Endodermal cell (in vitro differentiated cells): ENCODE data around the gene TXLNG. TPM values are rescaled to one million over a fixed set of nuclear protein-coding genes. Genes with fewer than 3 reads are reported as not detected.

Source experiments
- DNase-seq: peaks from one replicate; pipeline ENCODE4 v3.0.0-alpha.2; 2017
- H3K27ac ChIP-seq: 2 replicates; pipeline ENCODE4 v1.5.1; 2013; ENCODE audit warnings: mild to moderate bottlenecking, low read depth, low read length, moderate library complexity
- H3K27me3 ChIP-seq: 2 replicates; pipeline ENCODE4 v1.6.1; 2013; ENCODE audit warnings: mild to moderate bottlenecking, low read length, moderate library complexity; ENCODE audit not compliant: insufficient read depth, control insufficient read depth, poor library complexity, severe bottlenecking
- H3K36me3 ChIP-seq: 2 replicates; pipeline ENCODE4 v1.7.0; 2013; ENCODE audit warnings: mild to moderate bottlenecking, low read length, moderate library complexity; ENCODE audit not compliant: control insufficient read depth, insufficient read depth
- H3K4me1 ChIP-seq: one replicate; pipeline ENCODE4 v1.7.0; 2013; ENCODE audit warnings: low read length; ENCODE audit not compliant: control insufficient read depth, insufficient read depth
- H3K4me3 ChIP-seq: 2 replicates; pipeline ENCODE4 v1.5.1; 2013; ENCODE audit warnings: mild to moderate bottlenecking, low read length, moderate library complexity
- H3K9ac ChIP-seq: 2 replicates; pipeline ENCODE4 v1.6.1; 2013; ENCODE audit warnings: mild to moderate bottlenecking, low read length, moderate library complexity; ENCODE audit not compliant: poor library complexity, severe bottlenecking; ENCODE audit errors: extremely low read depth
- H3K9me3 ChIP-seq: 2 replicates; pipeline ENCODE4 v1.6.1; 2013; ENCODE audit warnings: mild to moderate bottlenecking, low read length, moderate library complexity; ENCODE audit not compliant: control insufficient read depth
- H3K27ac Mint-ChIP-seq: 2 replicates; pipeline ENCODE4 v1.8.0; 2020; ENCODE audit warnings: mixed read lengths
- H3K27me3 Mint-ChIP-seq: 2 replicates; pipeline ENCODE4 v1.8.0; 2021; ENCODE audit warnings: mild to moderate bottlenecking, mixed read lengths; ENCODE audit not compliant: insufficient read depth
- H3K36me3 Mint-ChIP-seq: 2 replicates; pipeline ENCODE4 v1.8.0; 2020; ENCODE audit warnings: low read depth, mixed read lengths
- H3K4me1 Mint-ChIP-seq: 2 replicates; pipeline ENCODE4 v1.8.0; 2020; ENCODE audit warnings: mixed read lengths
- H3K4me3 Mint-ChIP-seq: 2 replicates; pipeline ENCODE4 v1.8.0; 2020; ENCODE audit warnings: mild to moderate bottlenecking, moderate library complexity, mixed read lengths
- H3K9me3 Mint-ChIP-seq: 2 replicates; pipeline ENCODE4 v1.8.0; 2020; ENCODE audit warnings: mild to moderate bottlenecking, mixed read lengths
- CTCF ChIP-seq: fragments of 200-600 bp; sonication (generic); conservative IDR thresholded peaks from 2 replicates; pipeline ENCODE4 v1.5.0; 2021; ENCODE audit warnings: antibody characterized with exemption, mild to moderate bottlenecking
- WGBS, 2 experiments: methylation state at CpG; one replicate each; pipeline versions ENCODE4 v1.1.5 to v1.1.7; 2013; ENCODE audit warnings: missing lambda C conversion rate in 2 of 2, mixed read lengths in 1 of 2; ENCODE audit not compliant: insufficient coverage in 1 of 2, insufficient read length in 1 of 2; 5-methylcytosine and 5-hydroxymethylcytosine counted together
- long read RNA-seq, 4 experiments: library from polyadenylated mRNA in 2 of 4; library from RNA in 1 of 4; library from capped mRNA in 1 of 4; stranded (forward) in 3 of 4; unstranded in 1 of 4; transcript quantifications; one replicate each; pipeline ENCODE4 v2.0.0, GENCODE V29; 2020 to 2021; ENCODE audit warnings: inconsistent platforms in 1 of 4
- polyA plus RNA-seq, 2 experiments: library from polyadenylated mRNA; stranded (reverse); fragments of 50-300 nt; gene quantifications; one replicate each; pipeline ENCODE4 v1.2.3, GENCODE V29; 2013
- total RNA-seq, 2 donors: library from RNA; stranded (reverse); fragmentation: NEBNext Ultra II Directional in 1 of 2; extraction: Animal tissue kit (Norgen Biotek cat#: 25700) in 1 of 2; gene quantifications; 2 replicates in 1 of 2; 3 replicates in 1 of 2; pipeline ENCODE4 v1.2.1, GENCODE V29; 2021

TXLNG gene
- total RNA-seq, result 10 to 100 TPM; 13.8 to 31.0 TPM
- 13.4 TPM for polyA plus RNA-seq (2013, experiment 1 of 2)
- polyA plus RNA-seq (2013, experiment 2 of 2), result 11.2 TPM
- long read RNA-seq, experiment 1, full-length matches to known transcripts, result 2 of 8 reads
- long read RNA-seq, experiment 1, partial matches to known transcripts, result 6 of 8 reads
- long read RNA-seq, experiment 1, other reads (novel, unspliced or antisense), result 0 of 8 reads
- long read RNA-seq, experiment 2, full-length matches to known transcripts, result 13 of 22 reads
- long read RNA-seq, experiment 2, partial matches to known transcripts, result 7 of 22 reads
- long read RNA-seq, experiment 2, other reads (novel, unspliced or antisense), result 2 of 22 reads
- long read RNA-seq, experiment 3, full-length matches to known transcripts, result 135 of 214 reads
- long read RNA-seq, experiment 3, partial matches to known transcripts, result 62 of 214 reads
- long read RNA-seq, experiment 3, other reads (novel, unspliced or antisense), result 17 of 214 reads
- long read RNA-seq, experiment 4, full-length matches to known transcripts, result 1 of 6 reads
- long read RNA-seq, experiment 4, partial matches to known transcripts, result 2 of 6 reads
- long read RNA-seq, experiment 4, other reads (novel, unspliced or antisense), result 3 of 6 reads

GRCh38 chrX:16786139-16786790 lies at the start of gene TXLNG:
TXLNG (plus strand) TSS chrX:16786466; CDS start chrX:16786488, 22 bp downstream.
- no peaks in the 10 kb centered on the region for H3K9me3 ChIP-seq
- TF ChIP-seq CTCF, result no peak
- no peaks in the 10 kb centered on the region for H3K9me3 Mint-ChIP-seq
- H3K27me3 ChIP-seq, result no peaks in the 10 kb centered on the region
- WGBS, 2 experiments, result 0% methylated on average over 3 to 48 of the region's 59 CpGs
- peak within 1 kb of the TSS; percentile 80 for H3K4me3 Mint-ChIP-seq
- H3K27ac ChIP-seq, result no peak within 1 kb of the TSS
- H3K36me3 ChIP-seq, result no peaks in the 10 kb centered on the region
- peaks cover 18% of the 10 kb centered on the region for H3K4me1 Mint-ChIP-seq
- peak within 1 kb of the TSS; percentile 89 for H3K4me3 ChIP-seq
- DNase-seq, result peak; percentile 100
- H3K27me3 Mint-ChIP-seq, result no peaks in the 10 kb centered on the region
- peaks cover 11% of the 10 kb centered on the region for H3K36me3 Mint-ChIP-seq
- no peaks in the 10 kb centered on the region for H3K4me1 ChIP-seq
- H3K27ac Mint-ChIP-seq, result peak within 1 kb of the TSS; percentile 95
- peak within 1 kb of the TSS; percentile 63 for H3K9ac ChIP-seq

- Mint-ChIP-seq H3K4me3 (no peak overlapping the region), H3K27ac (no peak overlapping the region), H3K9me3 (no peaks in the 10 kb centered on the region), H3K4me1 (peaks cover 21% of the 10 kb centered on the region), H3K27me3 (no peaks in the 10 kb centered on the region), H3K36me3 (peaks cover 58% of the 10 kb centered on the region)
- DNase-seq, result no peak
- Histone ChIP-seq H3K9ac (no peak overlapping the region), H3K27ac (no peak overlapping the region), H3K9me3 (no peaks in the 10 kb centered on the region), H3K36me3 (peaks cover 37% of the 10 kb centered on the region), H3K27me3 (no peaks in the 10 kb centered on the region), H3K4me1 (no peaks in the 10 kb centered on the region), H3K4me3 (no peak overlapping the region)
- TF ChIP-seq CTCF, result no peak
- 94% methylated on average over 4 of the region's 5 CpGs; no CpG with 5 or more reads in 1 of the 2 experiments for WGBS, 2 experiments
Observed at GRCh38 chrX:16737024-16737423, 49.2 kb upstream of the TXLNG start.

GRCh38 chrX:16739574-16739973 lies 46.7 kb upstream of the TXLNG start:
- Histone ChIP-seq H3K36me3 (peaks cover 37% of the 10 kb centered on the region), H3K4me3 (no peak overlapping the region), H3K27ac (no peak overlapping the region), H3K4me1 (no peaks in the 10 kb centered on the region), H3K9ac (no peak overlapping the region), H3K27me3 (no peaks in the 10 kb centered on the region), H3K9me3 (no peaks in the 10 kb centered on the region)
- peaks cover 16% of the 10 kb centered on the region for H3K4me1 Mint-ChIP-seq
- no peaks in the 10 kb centered on the region for H3K27me3 Mint-ChIP-seq
- no peaks in the 10 kb centered on the region for H3K9me3 Mint-ChIP-seq
- H3K4me3 Mint-ChIP-seq, result peak overlapping the region; percentile 10
- no peak for TF ChIP-seq CTCF
- peaks cover 71% of the 10 kb centered on the region for H3K36me3 Mint-ChIP-seq
- WGBS, 2 experiments, result 77 to 80% methylated on average over 1 to 6 of the region's 6 CpGs
- no peak for DNase-seq
- peak overlapping the region; percentile 81 for H3K27ac Mint-ChIP-seq
